ENCODE measurements around the gene HIGD2B. TPM values are rescaled to one million over a fixed set of nuclear protein-coding genes. Genes with fewer than 3 reads are reported as not detected.
"Not testable (repeated sequence)": the region's sequence is repeated elsewhere in the genome, so short reads cannot be mapped to it uniquely, and the experiment has no call there.

The HIGD2B gene
- total RNA-seq, 1 donor from 2014 or later = not detected

DNA sequence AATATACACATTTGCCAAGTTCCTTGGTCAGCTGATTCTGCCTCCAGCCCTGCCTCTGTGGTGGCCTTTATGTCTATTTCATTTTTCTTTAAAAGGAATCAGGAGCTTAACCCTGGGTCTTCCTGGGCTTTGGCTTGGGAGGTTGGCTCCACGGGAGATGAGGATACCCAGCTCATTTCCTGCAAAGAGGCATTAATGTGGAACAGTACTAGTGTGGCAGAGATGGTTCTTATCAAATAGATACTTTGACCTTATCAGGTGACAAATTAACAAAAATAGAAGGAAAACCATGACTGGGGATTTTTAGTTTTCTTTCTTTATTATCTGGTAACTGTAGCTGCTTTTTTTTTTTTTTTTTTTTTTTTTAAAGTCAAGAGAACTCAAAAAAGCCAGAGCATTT is 42.8 kb upstream of the HIGD2B start:
- H3K27me3 Mint-ChIP-seq (ENCODE audit: low read depth) = no peaks in the 10 kb centered on the region
- no peak for TF ChIP-seq CTCF (IDR thresholded peaks at IDR 0.05)
- H3K4me1 Mint-ChIP-seq (ENCODE audit: low read depth) = peaks cover 4% of the 10 kb centered on the region
- peaks cover 13% of the 10 kb centered on the region for H3K36me3 Mint-ChIP-seq (ENCODE audit: low read depth)
- H3K4me3 Mint-ChIP-seq (ENCODE audit: unreplicated experiment) = no peak overlapping the region
- no peak overlapping the region for H3K27ac Mint-ChIP-seq (ENCODE audit: unreplicated experiment)
- DNase-seq (ENCODE audit: low spot score) = no peak
- no peaks in the 10 kb centered on the region for H3K9me3 Mint-ChIP-seq (ENCODE audit: low read depth)

GRCh38 chr15:72728249-72728648 is 42.3 kb upstream of the HIGD2B start:
- not testable (repeated sequence) for H3K9me3 Mint-ChIP-seq (ENCODE audit: low read depth)

DNA sequence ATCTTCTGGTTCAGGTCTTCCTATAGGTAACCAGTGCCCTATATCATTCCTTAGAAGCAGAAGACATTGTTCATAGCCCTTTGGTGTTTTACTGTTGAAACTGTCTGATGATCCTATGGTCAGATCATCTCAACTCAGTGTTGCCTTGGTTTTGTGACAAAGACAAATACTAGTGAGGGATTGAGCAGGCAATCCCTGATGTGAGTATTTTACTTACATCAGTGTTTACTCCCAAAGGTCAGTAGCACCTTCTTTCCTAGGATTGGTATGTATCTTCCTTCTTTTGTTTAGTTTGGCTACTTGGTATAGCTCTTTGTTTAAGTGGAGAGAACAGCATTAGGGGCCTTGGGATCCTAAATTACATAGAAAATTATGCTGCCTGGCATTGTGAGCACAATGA is 41.2 kb upstream of the HIGD2B start:
- Mint-ChIP-seq H3K4me1 (ENCODE audit: low read depth) (peaks cover 4% of the 10 kb centered on the region), H3K36me3 (ENCODE audit: low read depth) (peaks cover 9% of the 10 kb centered on the region), H3K4me3 (ENCODE audit: unreplicated experiment) (no peak overlapping the region), H3K27ac (ENCODE audit: unreplicated experiment) (no peak overlapping the region), H3K9me3 (ENCODE audit: low read depth) (no peaks in the 10 kb centered on the region), H3K27me3 (ENCODE audit: low read depth) (no peaks in the 10 kb centered on the region)
- no peak for DNase-seq (ENCODE audit: low spot score)
- TF ChIP-seq CTCF (IDR thresholded peaks at IDR 0.05) = no peak

More at GRCh38 chr15:72728249-72728648, 42.3 kb upstream of the HIGD2B start:
- not testable (repeated sequence) for H3K27me3 Mint-ChIP-seq (ENCODE audit: low read depth); H3K4me1 Mint-ChIP-seq (ENCODE audit: low read depth); H3K4me3 Mint-ChIP-seq (ENCODE audit: unreplicated experiment); H3K27ac Mint-ChIP-seq (ENCODE audit: unreplicated experiment); DNase-seq (ENCODE audit: low spot score)
- peaks cover 13% of the 10 kb centered on the region for H3K36me3 Mint-ChIP-seq (ENCODE audit: low read depth)

- not testable (repeated sequence) for H3K9me3 Mint-ChIP-seq (ENCODE audit: low read depth); H3K4me1 Mint-ChIP-seq (ENCODE audit: low read depth); DNase-seq (ENCODE audit: low spot score); H3K4me3 Mint-ChIP-seq (ENCODE audit: unreplicated experiment); H3K27ac Mint-ChIP-seq (ENCODE audit: unreplicated experiment); H3K36me3 Mint-ChIP-seq (ENCODE audit: low read depth); H3K27me3 Mint-ChIP-seq (ENCODE audit: low read depth)
Measured at GRCh38 chr15:72725851-72726250, 39.9 kb upstream of the HIGD2B start.

DNA sequence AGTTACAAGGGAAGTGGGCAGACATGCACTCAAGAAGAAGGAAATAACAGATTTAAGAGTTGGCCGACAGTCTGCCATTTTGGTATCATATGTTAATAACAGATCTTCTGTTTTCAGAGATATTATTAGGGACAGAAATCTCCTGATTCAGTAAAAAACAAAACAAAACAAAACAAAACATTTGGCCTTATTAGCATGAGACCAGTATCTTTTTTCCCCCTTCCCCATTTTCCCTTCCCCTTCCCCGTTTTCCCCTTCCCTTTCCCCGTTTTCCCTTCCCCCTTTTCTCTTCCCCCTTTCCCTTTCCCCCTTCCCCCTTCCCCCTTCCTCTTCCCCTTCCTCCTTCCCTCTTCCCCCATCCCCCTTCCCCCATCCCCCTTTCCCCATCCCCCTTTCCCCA is 39.5 kb upstream of the HIGD2B start:
- DNase-seq (ENCODE audit: low spot score) = no peak
- Mint-ChIP-seq H3K27ac (ENCODE audit: unreplicated experiment) (no peak overlapping the region), H3K4me1 (ENCODE audit: low read depth) (no peaks in the 10 kb centered on the region), H3K9me3 (ENCODE audit: low read depth) (no peaks in the 10 kb centered on the region), H3K27me3 (ENCODE audit: low read depth) (no peaks in the 10 kb centered on the region), H3K36me3 (ENCODE audit: low read depth) (peaks cover 3% of the 10 kb centered on the region), H3K4me3 (ENCODE audit: unreplicated experiment) (no peak overlapping the region)
- no peak for TF ChIP-seq CTCF (IDR thresholded peaks at IDR 0.05)

DNA sequence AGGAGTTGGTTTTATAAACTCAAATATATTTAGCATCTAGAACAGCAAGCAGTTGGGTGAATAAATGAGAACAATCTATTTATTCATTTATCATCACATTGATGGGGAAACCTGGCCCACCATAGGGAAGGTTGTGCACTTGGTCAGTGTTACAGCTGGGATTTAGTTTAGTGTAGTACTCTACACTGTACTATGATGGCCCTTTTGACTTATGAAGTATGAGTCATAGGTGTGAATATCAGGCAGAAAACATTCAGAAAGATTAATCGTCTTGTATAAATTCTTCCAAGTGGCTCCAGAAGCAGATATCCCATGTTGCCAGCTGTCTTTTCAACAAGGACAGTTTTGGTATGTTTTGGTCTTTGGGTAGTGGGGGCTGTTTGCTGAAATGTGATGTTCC is 38.0 kb upstream of the HIGD2B start:
- no peak for TF ChIP-seq CTCF (IDR thresholded peaks at IDR 0.05)
- H3K4me3 Mint-ChIP-seq (ENCODE audit: unreplicated experiment) = no peak overlapping the region
- H3K4me1 Mint-ChIP-seq (ENCODE audit: low read depth) = no peaks in the 10 kb centered on the region
- peaks cover 3% of the 10 kb centered on the region for H3K36me3 Mint-ChIP-seq (ENCODE audit: low read depth)
- no peak for DNase-seq (ENCODE audit: low spot score)
- no peak overlapping the region for H3K27ac Mint-ChIP-seq (ENCODE audit: unreplicated experiment)
- no peaks in the 10 kb centered on the region for H3K27me3 Mint-ChIP-seq (ENCODE audit: low read depth)
- H3K9me3 Mint-ChIP-seq (ENCODE audit: low read depth) = no peaks in the 10 kb centered on the region

All from chondrocyte (in vitro differentiated cells).